GM21529 (cell line): ENCODE results near the gene STXBP3.

Source experiments
- ATAC-seq: cut with Tn5 transposase; IDR thresholded peaks from one replicate; pipeline ENCODE4 v1.9.1; 2021; ENCODE audit not compliant: unreplicated experiment

Gene STXBP3

GRCh38 chr1:108792420-108792819 is 45.9 kb downstream of the STXBP3 start:
- ATAC-seq, result no peak

- no peak for ATAC-seq
Observed at GRCh38 chr1:108799001-108799400, 52.5 kb downstream of the STXBP3 start.

GRCh38 chr1:108801101-108801500 is 54.6 kb downstream of the STXBP3 start:
- ATAC-seq, result no peak

- ATAC-seq, result no peak
Observed at GRCh38 chr1:108803548-108803947, 57.1 kb downstream of the STXBP3 start.

GRCh38 chr1:108808438-108808837 is 62.0 kb downstream of the STXBP3 start:
- no peak for ATAC-seq

- no peak for ATAC-seq
Observed at GRCh38 chr1:108811611-108812010, 65.1 kb downstream of the STXBP3 start.

- no peak for ATAC-seq
Observed at GRCh38 chr1:108813326-108813725, 66.9 kb downstream of the STXBP3 start.

GRCh38 chr1:108814343-108815125 is 68.1 kb downstream of the STXBP3 start:
- ATAC-seq, result no peak

- ATAC-seq, result no peak
Observed at GRCh38 chr1:108815566-108815965, 69.1 kb downstream of the STXBP3 start.

GRCh38 chr1:108816049-108816893 is 69.8 kb downstream of the STXBP3 start:
- ATAC-seq, result no peak

GRCh38 chr1:108817016-108817415 is 70.5 kb downstream of the STXBP3 start:
- no peak for ATAC-seq

- no peak for ATAC-seq
Observed at GRCh38 chr1:108817811-108818210, 71.3 kb downstream of the STXBP3 start.

- ATAC-seq, result no peak
Observed at GRCh38 chr1:108819878-108820277, 73.4 kb downstream of the STXBP3 start.

GRCh38 chr1:108823632-108824031 is 77.2 kb downstream of the STXBP3 start:
- no peak for ATAC-seq

- ATAC-seq, result no peak
Observed at GRCh38 chr1:108824051-108824450, 77.6 kb downstream of the STXBP3 start.

GRCh38 chr1:108826081-108826635 is 79.7 kb downstream of the STXBP3 start:
- ATAC-seq, result no peak

- peak; percentile 57 for ATAC-seq
Observed at GRCh38 chr1:108828074-108828961, 81.8 kb downstream of the STXBP3 start.

GRCh38 chr1:108829498-108829916 is 83.0 kb downstream of the STXBP3 start:
- no peak for ATAC-seq

GRCh38 chr1:108830119-108831008 is 83.9 kb downstream of the STXBP3 start:
- no peak for ATAC-seq

- ATAC-seq, result no peak
Observed at GRCh38 chr1:108831225-108831624, 84.8 kb downstream of the STXBP3 start.
